ENCODE data around the gene SPATA24.

SPATA24 gene

DNA sequence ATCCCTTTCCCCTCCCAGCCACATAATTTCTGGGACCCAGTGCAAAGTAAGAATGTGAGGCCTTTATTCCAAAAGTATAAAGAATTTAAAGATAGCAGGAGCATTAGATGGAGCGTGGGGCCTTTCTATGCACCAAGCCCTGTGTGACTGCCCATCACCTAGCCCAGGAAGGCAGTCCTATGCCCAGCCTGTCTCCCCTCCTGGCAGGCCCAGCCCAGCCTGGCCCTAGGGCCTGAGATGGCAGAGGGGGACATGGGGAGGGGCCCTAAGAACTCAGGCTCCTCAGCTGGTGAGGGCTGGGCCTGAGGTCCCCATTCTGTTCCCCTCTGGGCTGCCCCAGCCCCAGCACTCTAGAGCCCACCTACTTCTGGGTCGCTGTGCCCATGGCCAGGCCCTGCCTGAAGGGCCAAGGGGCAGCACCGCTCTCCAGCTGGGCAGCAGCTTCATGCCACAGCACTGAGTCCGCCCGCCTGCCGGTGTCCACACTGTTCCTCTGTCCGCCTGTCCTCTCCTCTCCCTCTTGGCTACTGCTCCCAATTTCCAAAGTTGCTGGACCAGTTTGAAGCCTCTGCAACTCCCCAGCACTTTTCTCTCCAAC is 19.8 kb downstream of the SPATA24 start:
- Histone ChIP-seq H3K27me3 (ENCODE audit: insufficient read depth, insufficient read length) (no peaks in the 10 kb centered on the region), H3K36me3 (ENCODE audit: insufficient read depth, insufficient read length, low read length) (no peaks in the 10 kb centered on the region), H3K9me3 (ENCODE audit: insufficient read depth, low read length) (no peaks in the 10 kb centered on the region), H3K9ac (ENCODE audit: insufficient read length, low read depth) (no peak overlapping the region), H3K4me1 (ENCODE audit: insufficient read depth, insufficient read length) (peaks cover 10% of the 10 kb centered on the region), H3K4me3 (ENCODE audit: insufficient read length, low read depth) (no peak overlapping the region)
- TF ChIP-seq SUZ12 (IDR thresholded peaks at IDR 0.05; ENCODE audit: extremely low read depth, insufficient read depth, insufficient read length) (no peak), ZNF274 (IDR thresholded peaks at IDR 0.05; ENCODE audit: low read depth, low read length) (no peak), YY1 (IDR thresholded peaks at IDR 0.05; ENCODE audit: insufficient read depth, insufficient read length) (no peak)
- DNase-seq (ENCODE audit: low read depth, low spot score) = no peak

DNA sequence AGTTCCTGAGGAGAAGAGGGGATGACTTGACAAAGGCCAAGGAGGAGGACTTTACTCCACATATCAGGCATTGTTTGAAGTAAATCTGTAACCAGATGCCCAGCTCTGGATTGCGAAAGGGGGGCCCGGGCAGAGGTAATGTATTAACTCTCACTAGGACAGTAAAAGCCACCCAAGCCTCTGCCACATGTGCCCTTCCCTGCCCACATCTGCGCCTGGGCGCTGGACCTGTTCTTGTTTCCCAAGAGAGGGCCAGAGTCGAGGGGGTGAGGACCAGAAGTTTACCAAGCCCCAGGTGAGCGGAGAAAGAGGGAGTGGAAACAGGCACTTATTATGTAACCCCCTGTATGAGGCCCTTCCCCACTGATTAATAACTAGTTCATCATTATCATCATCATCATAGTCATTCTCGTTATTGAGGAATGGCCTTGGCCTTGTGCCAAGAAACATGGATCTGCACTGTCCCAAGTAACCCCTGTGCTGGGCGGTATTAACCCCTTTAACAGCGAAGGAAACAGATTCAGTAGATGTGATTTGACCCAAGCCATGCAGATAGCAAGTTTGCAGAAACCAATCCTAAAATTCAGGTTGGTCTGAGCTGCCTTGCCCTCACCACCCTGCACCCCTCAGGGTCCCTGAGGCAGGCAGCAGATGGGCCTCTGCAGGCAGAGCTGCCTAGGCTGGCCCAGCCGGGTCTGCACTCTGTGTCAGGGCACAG is 20.5 kb downstream of the SPATA24 start, which contains the start of gene SLC23A1:
TSS of gene SLC23A1 (minus strand) at position 23 of the 718 bp plus-strand sequence. CDS start 44 bp downstream, outside the sequence.
- Histone ChIP-seq H3K4me3 (ENCODE audit: insufficient read length, low read depth) (no peak within 1 kb of the TSS), H3K4me1 (ENCODE audit: insufficient read depth, insufficient read length) (peaks cover 10% of the 10 kb centered on the region), H3K9me3 (ENCODE audit: insufficient read depth, low read length) (no peaks in the 10 kb centered on the region), H3K9ac (ENCODE audit: insufficient read length, low read depth) (no peak within 1 kb of the TSS), H3K27me3 (ENCODE audit: insufficient read depth, insufficient read length) (no peaks in the 10 kb centered on the region), H3K36me3 (ENCODE audit: insufficient read depth, insufficient read length, low read length) (no peaks in the 10 kb centered on the region)
- DNase-seq (ENCODE audit: low read depth, low spot score) = no peak
- no peak for TF ChIP-seq ZNF274 (IDR thresholded peaks at IDR 0.05; ENCODE audit: low read depth, low read length)
- TF ChIP-seq SUZ12 (IDR thresholded peaks at IDR 0.05; ENCODE audit: extremely low read depth, insufficient read depth, insufficient read length) = no peak
- no peak for TF ChIP-seq YY1 (IDR thresholded peaks at IDR 0.05; ENCODE audit: insufficient read depth, insufficient read length)

DNA sequence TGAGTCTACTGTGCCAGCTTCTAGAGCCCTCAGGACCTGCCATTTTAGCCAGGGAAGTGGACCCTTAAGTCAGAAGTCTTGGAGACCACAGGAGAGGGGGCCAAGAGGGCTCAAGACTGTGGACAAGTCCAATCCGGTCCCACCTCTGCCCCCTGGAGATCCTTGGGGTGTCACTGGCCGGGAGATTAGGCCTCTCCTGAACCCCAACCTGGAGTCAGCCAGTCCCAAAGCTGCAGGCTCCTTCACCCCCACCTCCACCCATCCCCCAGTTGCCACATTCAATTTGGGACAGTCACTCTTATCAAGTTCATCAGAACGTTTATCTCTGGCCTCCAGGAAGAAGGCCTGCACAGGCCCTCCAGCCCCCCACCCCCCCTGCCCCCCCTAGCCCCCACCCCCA is 21.1 kb downstream of the SPATA24 start:
- Histone ChIP-seq H3K9ac (ENCODE audit: insufficient read length, low read depth) (no peak overlapping the region), H3K4me3 (ENCODE audit: insufficient read length, low read depth) (no peak overlapping the region), H3K9me3 (ENCODE audit: insufficient read depth, low read length) (no peaks in the 10 kb centered on the region), H3K36me3 (ENCODE audit: insufficient read depth, insufficient read length, low read length) (peaks cover 1% of the 10 kb centered on the region), H3K4me1 (ENCODE audit: insufficient read depth, insufficient read length) (peaks cover 7% of the 10 kb centered on the region), H3K27me3 (ENCODE audit: insufficient read depth, insufficient read length) (no peaks in the 10 kb centered on the region)
- DNase-seq (ENCODE audit: low read depth, low spot score) = no peak
- TF ChIP-seq ZNF274 (IDR thresholded peaks at IDR 0.05; ENCODE audit: low read depth, low read length) (no peak), YY1 (IDR thresholded peaks at IDR 0.05; ENCODE audit: insufficient read depth, insufficient read length) (no peak), SUZ12 (IDR thresholded peaks at IDR 0.05; ENCODE audit: extremely low read depth, insufficient read depth, insufficient read length) (no peak)

DNA sequence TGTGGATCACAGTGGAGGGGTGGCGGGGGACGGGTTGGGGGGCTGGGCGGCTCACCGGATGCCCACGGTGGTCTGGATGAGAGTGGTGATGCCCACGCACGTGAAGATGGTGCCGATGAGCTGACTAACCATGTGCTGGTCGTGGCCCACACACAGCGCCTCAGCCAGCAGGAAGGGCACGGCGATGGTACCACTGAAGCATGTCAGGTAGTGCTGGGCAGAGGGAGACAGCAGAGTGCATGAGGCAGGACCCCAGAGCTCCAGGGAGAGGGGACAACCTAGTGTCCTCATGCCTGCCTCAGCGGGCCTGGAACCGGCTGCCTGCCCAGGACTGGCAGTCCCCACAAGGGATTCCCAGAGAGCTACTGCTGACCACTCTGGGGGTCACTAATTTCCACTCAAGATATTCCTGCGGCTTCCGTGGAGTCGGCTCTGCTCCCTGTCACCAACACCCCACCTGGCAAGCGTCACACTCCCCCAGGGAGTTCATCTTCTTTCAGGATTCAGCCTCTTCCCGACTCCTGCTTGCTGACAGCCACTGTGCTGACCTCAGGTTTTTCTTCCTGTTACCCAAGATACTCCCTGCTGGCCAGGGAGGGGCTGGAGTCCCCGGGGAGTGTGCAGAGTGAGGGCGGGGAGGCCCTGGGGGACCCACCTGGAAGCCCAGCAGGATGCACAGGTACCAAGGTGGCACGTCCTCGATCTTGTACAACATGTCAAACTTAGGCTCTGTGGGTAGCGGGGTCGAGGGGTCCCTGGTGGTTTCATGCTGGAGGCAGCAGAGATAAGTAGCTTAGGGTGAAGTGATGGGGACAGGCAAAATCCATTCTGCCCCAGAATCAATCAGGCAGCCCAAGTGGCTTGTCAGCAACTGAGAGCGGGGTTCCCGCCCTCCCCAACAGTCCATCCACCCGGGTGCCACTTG is 21.8 kb downstream of the SPATA24 start:
- no peak overlapping the region for H3K4me3 ChIP-seq (ENCODE audit: insufficient read length, low read depth)
- DNase-seq (ENCODE audit: low read depth, low spot score) = no peak
- no peak for TF ChIP-seq ZNF274 (IDR thresholded peaks at IDR 0.05; ENCODE audit: low read depth, low read length)
- TF ChIP-seq SUZ12 (IDR thresholded peaks at IDR 0.05; ENCODE audit: extremely low read depth, insufficient read depth, insufficient read length) = no peak
- no peak for TF ChIP-seq YY1 (IDR thresholded peaks at IDR 0.05; ENCODE audit: insufficient read depth, insufficient read length)
- peaks cover 2% of the 10 kb centered on the region for H3K36me3 ChIP-seq (ENCODE audit: insufficient read depth, insufficient read length, low read length)
- H3K9ac ChIP-seq (ENCODE audit: insufficient read length, low read depth) = no peak overlapping the region
- no peaks in the 10 kb centered on the region for H3K9me3 ChIP-seq (ENCODE audit: insufficient read depth, low read length)
- H3K4me1 ChIP-seq (ENCODE audit: insufficient read depth, insufficient read length) = peaks cover 7% of the 10 kb centered on the region
- no peaks in the 10 kb centered on the region for H3K27me3 ChIP-seq (ENCODE audit: insufficient read depth, insufficient read length)

DNA sequence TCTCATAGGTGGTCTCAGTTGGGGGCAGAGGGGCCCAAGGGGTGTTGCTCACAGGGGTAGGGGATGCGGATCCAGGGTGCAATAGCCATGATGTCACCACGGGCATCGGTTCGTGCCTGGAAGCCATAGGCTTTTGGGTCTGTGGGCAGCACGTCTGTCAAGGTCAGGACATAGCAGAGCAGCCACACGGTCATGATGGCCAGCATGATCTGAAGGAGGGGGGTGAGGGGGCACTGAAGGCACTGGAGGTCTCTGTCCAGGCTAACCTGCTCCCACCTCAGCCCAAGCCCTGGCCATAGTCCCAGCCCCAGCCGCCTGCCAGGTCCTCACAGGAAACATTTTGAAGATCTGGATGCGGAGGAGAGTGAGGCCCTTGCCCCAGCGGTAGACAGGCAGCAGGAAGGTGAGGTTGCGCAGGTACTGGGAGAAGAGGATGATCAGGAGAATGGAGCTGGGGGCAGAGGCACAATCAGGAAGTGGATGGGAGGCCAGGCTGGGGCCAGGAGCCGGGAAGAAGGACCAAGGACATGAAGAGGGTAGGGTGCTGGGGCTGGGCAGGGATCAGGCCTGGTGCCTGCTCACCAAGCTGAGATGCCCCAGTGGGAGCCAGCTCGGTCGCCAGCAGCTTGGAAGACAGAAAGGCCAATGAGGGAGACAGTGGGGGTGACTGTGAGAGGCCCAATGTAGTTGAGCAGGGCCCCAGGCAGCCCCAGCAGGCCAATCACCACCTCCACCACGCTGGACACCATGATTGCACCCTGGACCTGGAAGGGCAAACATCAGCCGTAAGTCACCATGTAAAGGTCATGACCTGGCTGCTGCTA is 24.1 kb downstream of the SPATA24 start:
- peaks cover 5% of the 10 kb centered on the region for H3K36me3 ChIP-seq (ENCODE audit: insufficient read depth, insufficient read length, low read length)
- H3K27me3 ChIP-seq (ENCODE audit: insufficient read depth, insufficient read length) = no peaks in the 10 kb centered on the region
- no peak for DNase-seq (ENCODE audit: low read depth, low spot score)
- TF ChIP-seq SUZ12 (IDR thresholded peaks at IDR 0.05; ENCODE audit: extremely low read depth, insufficient read depth, insufficient read length) (no peak), ZNF274 (IDR thresholded peaks at IDR 0.05; ENCODE audit: low read depth, low read length) (no peak), YY1 (IDR thresholded peaks at IDR 0.05; ENCODE audit: insufficient read depth, insufficient read length) (no peak)
- H3K4me3 ChIP-seq (ENCODE audit: insufficient read length, low read depth) = no peak overlapping the region
- no peaks in the 10 kb centered on the region for H3K9me3 ChIP-seq (ENCODE audit: insufficient read depth, low read length)
- H3K4me1 ChIP-seq (ENCODE audit: insufficient read depth, insufficient read length) = peaks cover 7% of the 10 kb centered on the region
- H3K9ac ChIP-seq (ENCODE audit: insufficient read length, low read depth) = no peak overlapping the region

DNA sequence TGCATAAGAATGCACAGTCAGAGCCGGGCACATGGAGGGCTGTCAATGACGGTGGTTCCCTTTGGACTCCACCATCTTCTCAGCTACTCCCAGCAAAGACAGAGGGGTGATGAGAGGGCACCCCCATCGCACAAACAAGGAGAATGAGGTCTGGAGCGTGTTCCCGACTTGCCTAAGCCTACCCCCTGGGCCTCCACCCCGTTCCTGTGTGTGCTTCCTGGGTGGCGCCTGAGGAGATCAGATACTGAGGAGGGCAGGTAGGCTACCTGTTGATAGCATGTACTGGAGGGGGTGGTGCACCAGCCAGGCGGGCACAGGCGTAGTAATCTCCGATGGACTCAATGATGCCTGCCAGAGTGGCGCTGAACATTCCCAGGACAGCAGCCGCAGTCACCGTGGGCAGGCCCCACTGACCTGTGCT is 24.9 kb downstream of the SPATA24 start:
- Histone ChIP-seq H3K9ac (ENCODE audit: insufficient read length, low read depth) (no peak overlapping the region), H3K4me1 (ENCODE audit: insufficient read depth, insufficient read length) (peaks cover 7% of the 10 kb centered on the region), H3K27me3 (ENCODE audit: insufficient read depth, insufficient read length) (no peaks in the 10 kb centered on the region), H3K9me3 (ENCODE audit: insufficient read depth, low read length) (no peaks in the 10 kb centered on the region), H3K36me3 (ENCODE audit: insufficient read depth, insufficient read length, low read length) (peaks cover 6% of the 10 kb centered on the region), H3K4me3 (ENCODE audit: insufficient read length, low read depth) (no peak overlapping the region)
- no peak for TF ChIP-seq YY1 (IDR thresholded peaks at IDR 0.05; ENCODE audit: insufficient read depth, insufficient read length)
- TF ChIP-seq SUZ12 (IDR thresholded peaks at IDR 0.05; ENCODE audit: extremely low read depth, insufficient read depth, insufficient read length) = no peak
- no peak for TF ChIP-seq ZNF274 (IDR thresholded peaks at IDR 0.05; ENCODE audit: low read depth, low read length)
- no peak for DNase-seq (ENCODE audit: low read depth, low spot score)

Measured in NT2/D1 (cell line).